AG04449 (cell line): ENCODE measurements around the gene RNF207.

Source experiments
- CTCF ChIA-PET: fragments of 350-600 bp; formaldehyde crosslinking; extraction: SDS; loops from one replicate; lab custom pipeline; 2021; ENCODE audit warnings: antibody characterized with exemption; lab: Yijun Ruan, JAX
- POLR2A ChIA-PET: fragments of 400-600, 350-600 bp; formaldehyde crosslinking; extraction: SDS; loops from one replicate; lab custom pipeline; 2020; ENCODE audit warnings: antibody characterized with exemption, inconsistent platforms; lab: Yijun Ruan, JAX
- DNase-seq: peaks from one replicate; pipeline ENCODE4 v3.0.0-alpha.2; 2010; ENCODE audit warnings: low read depth, low spot score
- H3K4me3 ChIP-seq: 2 replicates; pipeline ENCODE4 v1.5.1; 2011; ENCODE audit warnings: low read depth, mild to moderate bottlenecking, control low read depth, low read length
- TF ChIP-seq, protein P1 (sequence below): IDR thresholded peaks from one replicate; pipeline ENCODE4 v1.5.1; 2011; ENCODE audit warnings: mild to moderate bottlenecking, moderate library complexity, low read length, control low read depth, inconsistent platforms; ENCODE audit not compliant: insufficient read depth; ENCODE audit errors: missing control alignments

RNF207 gene

DNA sequence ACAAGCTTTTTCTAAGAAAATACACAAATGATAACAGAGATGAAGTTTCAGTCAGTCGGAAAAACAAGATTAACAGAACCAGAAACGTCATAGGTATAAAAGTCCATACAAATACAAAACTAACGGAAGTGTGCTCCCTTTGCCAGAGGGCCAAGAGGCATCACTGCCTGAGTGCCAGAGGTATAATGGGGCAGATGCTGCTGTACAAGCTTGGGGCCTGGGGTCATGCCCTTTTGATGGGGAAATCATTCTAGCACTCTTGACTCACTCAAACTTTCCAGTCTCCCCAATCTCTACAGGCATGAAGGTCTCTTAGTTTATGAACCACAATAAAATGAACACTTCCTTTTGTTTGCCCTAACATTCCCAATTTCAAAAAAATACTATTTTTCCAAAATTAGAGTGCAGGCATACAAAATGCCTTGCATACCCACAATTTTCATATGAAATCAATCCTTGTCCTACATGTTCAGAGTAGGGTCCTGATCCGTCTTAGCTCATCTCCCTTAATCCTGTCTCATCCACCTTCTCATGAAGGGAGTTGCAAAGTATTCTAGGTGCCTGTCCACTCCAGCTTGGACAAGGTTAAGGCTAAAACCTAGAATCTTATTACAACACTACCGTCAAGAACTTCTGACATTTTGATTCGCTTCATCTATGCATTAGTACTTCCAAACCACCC is 8.0 kb upstream of the RNF207 start:
- peak overlapping the region; percentile 93 for H3K4me3 ChIP-seq
- no peak for DNase-seq
- TF ChIP-seq, protein P1, sequence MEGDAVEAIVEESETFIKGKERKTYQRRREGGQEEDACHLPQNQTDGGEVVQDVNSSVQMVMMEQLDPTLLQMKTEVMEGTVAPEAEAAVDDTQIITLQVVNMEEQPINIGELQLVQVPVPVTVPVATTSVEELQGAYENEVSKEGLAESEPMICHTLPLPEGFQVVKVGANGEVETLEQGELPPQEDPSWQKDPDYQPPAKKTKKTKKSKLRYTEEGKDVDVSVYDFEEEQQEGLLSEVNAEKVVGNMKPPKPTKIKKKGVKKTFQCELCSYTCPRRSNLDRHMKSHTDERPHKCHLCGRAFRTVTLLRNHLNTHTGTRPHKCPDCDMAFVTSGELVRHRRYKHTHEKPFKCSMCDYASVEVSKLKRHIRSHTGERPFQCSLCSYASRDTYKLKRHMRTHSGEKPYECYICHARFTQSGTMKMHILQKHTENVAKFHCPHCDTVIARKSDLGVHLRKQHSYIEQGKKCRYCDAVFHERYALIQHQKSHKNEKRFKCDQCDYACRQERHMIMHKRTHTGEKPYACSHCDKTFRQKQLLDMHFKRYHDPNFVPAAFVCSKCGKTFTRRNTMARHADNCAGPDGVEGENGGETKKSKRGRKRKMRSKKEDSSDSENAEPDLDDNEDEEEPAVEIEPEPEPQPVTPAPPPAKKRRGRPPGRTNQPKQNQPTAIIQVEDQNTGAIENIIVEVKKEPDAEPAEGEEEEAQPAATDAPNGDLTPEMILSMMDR: no peak
- ChIA-PET CTCF (interaction anchor here (1.1 to 9.3 kb wide), 3 partner anchors 8 to 17 kb away, joined by 3 to 57 read pairs (median 35); partner anchors contain the start of gene RNF207), POLR2A (no interaction called here)

GRCh38 chr1:6198646-6199297 is 7.1 kb upstream of the RNF207 start:
- POLR2A ChIA-PET: interaction anchor here (0.6 to 0.9 kb wide), 2 partner anchors 8 to 14 kb away, joined by 3 read pairs; no protein-coding TSS in a partner anchor
- H3K4me3 ChIP-seq: peak overlapping the region; percentile 93
- no peak for DNase-seq
- CTCF ChIA-PET: interaction anchor here (1.1 to 9.3 kb wide), 3 partner anchors 8 to 40 kb away, joined by 3 to 57 read pairs (median 35); partner anchors contain the start of gene RNF207
- TF ChIP-seq, protein P1: no peak

DNA sequence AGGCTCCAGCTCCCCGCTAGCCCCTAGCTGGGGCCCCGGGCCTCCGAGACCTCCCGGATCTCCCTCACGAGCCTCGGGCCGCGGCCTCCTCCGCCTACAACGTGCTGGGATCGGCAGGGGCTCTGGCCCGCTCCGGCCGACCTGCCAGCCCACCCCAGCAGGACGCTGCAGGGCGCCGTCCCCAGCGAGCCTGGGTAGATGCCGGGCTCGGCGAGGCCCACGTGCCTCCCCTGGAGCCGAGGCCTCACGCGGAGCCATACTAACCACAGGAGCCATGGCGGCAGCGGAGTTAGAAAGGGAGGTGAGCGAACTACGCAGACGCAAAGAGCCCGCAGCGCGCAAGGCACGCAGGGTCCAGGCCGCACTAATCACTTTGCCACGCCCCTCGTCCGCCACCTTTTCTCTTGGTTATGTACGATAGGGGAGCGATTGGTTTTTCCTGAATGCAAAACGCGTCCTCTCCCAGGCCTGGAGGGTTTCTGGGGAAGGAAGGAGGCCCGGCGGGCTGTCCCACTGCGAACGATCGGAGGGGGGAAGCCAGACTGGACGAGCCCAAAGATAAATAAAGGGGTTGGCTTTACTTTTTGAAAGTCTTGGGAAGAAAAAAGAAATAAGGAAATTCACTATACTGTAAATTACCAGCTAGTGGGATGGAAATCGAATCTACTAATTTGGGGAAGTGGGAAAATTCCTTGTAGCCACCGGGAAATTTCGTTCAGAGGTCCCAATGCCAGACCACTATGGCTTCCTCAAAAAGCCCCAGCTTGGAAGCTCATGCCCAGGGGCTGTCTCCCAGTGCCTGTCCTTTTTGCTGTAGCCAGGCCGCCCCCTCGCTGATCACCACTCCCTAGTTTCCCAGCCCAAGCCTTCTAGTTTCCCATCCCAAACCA is 6.4 kb upstream of the RNF207 start, which contains the start of gene RPL22:
RPL22 (minus strand) TSS at position 298 of the 890 bp plus-strand sequence; CDS start at position 276, 22 bp downstream.
- TF ChIP-seq, protein P1: no peak
- H3K4me3 ChIP-seq: peak within 1 kb of the TSS; percentile 93
- peak; percentile 95 for DNase-seq
- ChIA-PET POLR2A (interaction anchor here (0.5 to 0.9 kb wide), 3 partner anchors 9 to 19 kb away, joined by 3 read pairs; no protein-coding TSS in a partner anchor), CTCF (interaction anchor here (0.9 to 9.3 kb wide), 7 partner anchors 7 to 152 kb away, joined by 3 to 57 read pairs (median 3); partner anchors contain the start of gene RNF207)

GRCh38 chr1:6200188-6200809 is 5.6 kb upstream of the RNF207 start:
- DNase-seq: no peak
- ChIA-PET POLR2A (interaction anchor here (0.5 kb wide), 1 partner anchor 19 kb away, joined by 3 read pairs; no protein-coding TSS in a partner anchor), CTCF (interaction anchor here (0.9 to 9.3 kb wide), 6 partner anchors 6 to 151 kb away, joined by 3 to 57 read pairs (median 4); partner anchors contain the start of gene RNF207)
- TF ChIP-seq, protein P1: no peak
- peak overlapping the region; percentile 93 for H3K4me3 ChIP-seq

- TF ChIP-seq, protein P1: no peak
- H3K4me3 ChIP-seq: no peak overlapping the region
- no peak for DNase-seq
- POLR2A ChIA-PET: no interaction called here
- CTCF ChIA-PET: no interaction called here
Measured at GRCh38 chr1:6202256-6202655, 3.7 kb upstream of the RNF207 start.
